ENCODE data around the gene ANKRD28. TPM values are rescaled to one million over a fixed set of nuclear protein-coding genes. Genes with fewer than 3 reads are reported as not detected.

ANKRD28 gene
- total and polyA plus RNA-seq, 2 of the 8 experiments (the other 6 are each of a cell fraction or from before 2014, with no cell fraction given), result 39.1 to 61.7 TPM

- Histone ChIP-seq H3K23ac (ENCODE audit: insufficient read length) (no peak overlapping the region), H3K4ac (replicated peaks; ENCODE audit: insufficient read length, low read depth, low read length) (no peak overlapping the region), H2BK15ac (ENCODE audit: low read length) (no peak overlapping the region), H3K27ac (ENCODE audit: low read depth, low read length) (no peak overlapping the region), H3K79me2 (ENCODE audit: control insufficient read depth in 1 of 2, insufficient read depth in 2 of 2, low read length in 2 of 2) (no peaks in the 10 kb centered on the region), H4K8ac (ENCODE audit: extremely low read depth, insufficient read depth, low read length) (no peak overlapping the region), H2AFZ (ENCODE audit: low read length) (no peak overlapping the region), H3K9me3 (ENCODE audit: insufficient read depth in 2 of 2, low read depth in 1 of 2, low read length in 1 of 2) (no peaks in the 10 kb centered on the region), H2BK5ac (ENCODE audit: low read depth, low read length) (no peak overlapping the region), H3K27me3 (replicated peaks in 1 of 4; ENCODE audit: control insufficient read depth in 3 of 4, extremely low read depth in 1 of 4, insufficient read depth in 3 of 4, low read length in 3 of 4) (no peaks in the 10 kb centered on the region), H3K79me1 (ENCODE audit: low read depth, low read length) (no peaks in the 10 kb centered on the region), H3K14ac (ENCODE audit: insufficient read length) (no peak overlapping the region), H4K91ac (replicated peaks; ENCODE audit: insufficient read length, low read length) (no peak overlapping the region), H3K56ac (replicated peaks; ENCODE audit: insufficient read length, low read depth, low read length) (no peak overlapping the region), H3K4me1 (replicated peaks in 1 of 4; ENCODE audit: control insufficient read depth in 3 of 4, insufficient read depth in 4 of 4, low read length in 3 of 4) (no peaks in the 10 kb centered on the region), H3K23me2 (ENCODE audit: low read depth, low read length) (no peaks in the 10 kb centered on the region), H2BK120ac (replicated peaks; ENCODE audit: low read depth, low read length) (no peak overlapping the region), H4K5ac (ENCODE audit: insufficient read length, low read depth, low read length) (no peak overlapping the region), H3K4me3 (ENCODE audit: extremely low read depth in 1 of 4, insufficient read depth in 2 of 4, low read depth in 3 of 4, low read length in 4 of 4) (no peak overlapping the region), H3K18ac (ENCODE audit: extremely low read depth, low read length) (no peak overlapping the region), H2BK12ac (ENCODE audit: low read depth, low read length) (no peak overlapping the region), H4K20me1 (replicated peaks in 1 of 2; ENCODE audit: control insufficient read depth in 1 of 2, insufficient read depth in 2 of 2, low read length in 2 of 2) (no peaks in the 10 kb centered on the region), H2AK5ac (ENCODE audit: low read depth, low read length) (no peak overlapping the region), H3K36me3 (ENCODE audit: control insufficient read depth in 2 of 4, insufficient read depth in 4 of 4, low read length in 3 of 4) (peaks cover 0 to 36% (median 13%) of the 10 kb centered on the region in 4 experiments; a peak in 6 of 8 replicates), H2BK20ac (ENCODE audit: low read length) (no peak overlapping the region), H3K9ac (replicated peaks in 1 of 4; ENCODE audit: extremely low read depth in 1 of 4, low read depth in 3 of 4, low read length in 3 of 4) (no peak overlapping the region), H3K4me2 (ENCODE audit: insufficient read depth in 1 of 2, low read depth in 2 of 2, low read length in 2 of 2) (no peak overlapping the region)
- CTCF ChIA-PET (ENCODE audit: partially characterized antibody), result interaction anchor here (1.3 kb wide), 2 partner anchors 21 to 117 kb away, joined by 3 to 4 read pairs; no protein-coding TSS in a partner anchor
- POLR2A ChIA-PET (ENCODE audit: partially characterized antibody), result no interaction called here
- FAIRE-seq (no peak), DNase-seq (ENCODE audit: low read depth in 1 of 2, low spot score in 2 of 2) (no peak)
- WGBS, 2 experiments (ENCODE audit: extremely low coverage in 1 of 2, insufficient coverage in 1 of 2, insufficient read length in 1 of 2, insufficient replicate concordance in 2 of 2, low coverage in 1 of 2, low lambda C conversion rate in 2 of 2, missing lambda C conversion rate in 1 of 2), result 93% methylated on average over 5 of the region's 5 CpGs; no CpG with 5 or more reads in 1 of the 2 experiments
- TF ChIP-seq CREB1 (IDR thresholded peaks at IDR 0.05), result no peak
- TF ChIP-seq SAP30 (IDR thresholded peaks at IDR 0.05; ENCODE audit: insufficient read depth, insufficient replicate concordance, low read length), result no peak
- no peak for TF ChIP-seq YY1 (IDR thresholded peaks at IDR 0.05; ENCODE audit: low read depth, low read length)
- no peak for TF ChIP-seq RXRA (IDR thresholded peaks at IDR 0.05; ENCODE audit: insufficient read depth, low read depth, low read length)
These were observed 107.0 kb downstream of the ANKRD28 start for GRCh38 chr3:15690748-15691147.
